GM19455 (cell line): Measurements from ENCODE around the gene MUC4.
"Not testable (repeated sequence)": the region's sequence is repeated elsewhere in the genome, so short reads cannot be mapped to it uniquely, and the experiment has no call there.

ENCODE experiments used
- ATAC-seq: cut with Tn5 transposase; IDR thresholded peaks from one replicate; pipeline ENCODE4 v1.9.1; 2021; ENCODE audit not compliant: unreplicated experiment

MUC4 gene

GRCh38 chr3:195838714-195839113 lies 27.0 kb upstream of the MUC4 start:
- no peak for ATAC-seq

GRCh38 chr3:195836476-195837135 lies 24.9 kb upstream of the MUC4 start:
- no peak for ATAC-seq

GRCh38 chr3:195835791-195836190 lies 24.1 kb upstream of the MUC4 start:
- ATAC-seq = no peak

GRCh38 chr3:195834675-195835583 lies 23.2 kb upstream of the MUC4 start:
- ATAC-seq = no peak

- ATAC-seq = no peak
Measured at GRCh38 chr3:195829897-195830254, 18.1 kb upstream of the MUC4 start.

- no peak for ATAC-seq
Measured at GRCh38 chr3:195828762-195829161, 17.0 kb upstream of the MUC4 start.

GRCh38 chr3:195825857-195826804 lies 14.4 kb upstream of the MUC4 start:
- no peak for ATAC-seq

GRCh38 chr3:195825191-195825588 lies 13.5 kb upstream of the MUC4 start:
- no peak for ATAC-seq

- ATAC-seq = not testable (repeated sequence)
Measured at GRCh38 chr3:195824425-195825190, 12.9 kb upstream of the MUC4 start.

- ATAC-seq = no peak
Measured at GRCh38 chr3:195823999-195824398, 12.3 kb upstream of the MUC4 start.

GRCh38 chr3:195823280-195823679 lies 11.6 kb upstream of the MUC4 start:
- ATAC-seq = no peak

GRCh38 chr3:195822131-195822696 lies 10.5 kb upstream of the MUC4 start:
- no peak for ATAC-seq

- ATAC-seq = no peak
Measured at GRCh38 chr3:195821403-195822130, 9.8 kb upstream of the MUC4 start.

- no peak for ATAC-seq
Measured at GRCh38 chr3:195820901-195821300, 9.2 kb upstream of the MUC4 start.

- ATAC-seq = no peak
Measured at GRCh38 chr3:195820186-195820585, 8.5 kb upstream of the MUC4 start.

- no peak for ATAC-seq
Measured at GRCh38 chr3:195818301-195818700, 6.6 kb upstream of the MUC4 start.

GRCh38 chr3:195817578-195818135 lies 5.9 kb upstream of the MUC4 start:
- no peak for ATAC-seq

GRCh38 chr3:195816276-195816913 lies 4.7 kb upstream of the MUC4 start:
- not testable (repeated sequence) for ATAC-seq
